K562 (cell line): Measurements from ENCODE around the gene MBOAT7. TPM values are rescaled to one million over a fixed set of nuclear protein-coding genes. Genes with fewer than 3 reads are reported as not detected.

Experiments used
- ARID1B ChIP-seq: fragments of 450-650 bp; IDR thresholded peaks from 2 replicates; pipeline ENCODE4 v1.6.1; 2016; ENCODE audit warnings: antibody characterized with exemption, mild to moderate bottlenecking, inconsistent platforms
- BCL6 ChIP-seq: fragments of 250-450 bp; sonication (Bioruptor Pico); IDR thresholded peaks from 2 replicates; pipeline ENCODE4 v1.4.0; 2020
- BRD9 ChIP-seq: fragments of 450-650 bp; IDR thresholded peaks from 2 replicates; pipeline ENCODE4 v1.6.1; 2018; ENCODE audit warnings: low read depth; ENCODE audit not compliant: partially characterized antibody
- CREBBP ChIP-seq: IDR thresholded peaks from one replicate; pipeline ENCODE4 v1.6.1; 2012; ENCODE audit warnings: low read depth, mild to moderate bottlenecking, control low read depth, inconsistent platforms, low read length
- ELF4 ChIP-seq: fragments of 450-650 bp; formaldehyde crosslinking; IDR thresholded peaks from 2 replicates; pipeline ENCODE4 v1.4.0; 2022; ENCODE audit warnings: missing genetic modification characterization
- FOXK2 ChIP-seq, 2 experiments: fragments of 450-650 bp; IDR thresholded peaks in 1 of 2; conservative IDR thresholded peaks in 1 of 2; 2 replicates each; pipeline ENCODE4 v1.6.1; 2016; ENCODE audit warnings: low read depth in 2 of 2, mild to moderate bottlenecking in 1 of 2
- HDAC3 ChIP-seq: fragments of 450-650 bp; IDR thresholded peaks from 2 replicates; pipeline ENCODE4 v1.6.1; 2018; ENCODE audit warnings: borderline replicate concordance, mild to moderate bottlenecking, moderate library complexity; ENCODE audit not compliant: partially characterized antibody
- KDM2B ChIP-seq: fragments of 250-450 bp; sonication (Bioruptor Pico); IDR thresholded peaks from 2 replicates; pipeline ENCODE4 v1.8.0; 2021; ENCODE audit warnings: mild to moderate bottlenecking, moderate library complexity
- MXI1 ChIP-seq: IDR thresholded peaks from 2 replicates; pipeline ENCODE4 v1.6.1; 2011; ENCODE audit warnings: low read depth, mild to moderate bottlenecking, improper control_type of control experiment, low read length
- MYC ChIP-seq, 2 experiments: fragments of 250-450 bp in 1 of 2; sonication (Bioruptor Pico) in 1 of 2; IDR thresholded peaks; 2 replicates each; pipeline versions ENCODE4 v1.5.1 to v1.6.1; 2012 to 2021; ENCODE audit warnings: low read depth in 2 of 2, borderline replicate concordance in 1 of 2, improper control_type of control experiment in 1 of 2, low read length in 1 of 2, mild to moderate bottlenecking in 1 of 2, moderate library complexity in 1 of 2
- NCOR1 ChIP-seq: fragments of 450-650 bp; IDR thresholded peaks from 2 replicates; pipeline ENCODE4 v1.6.1; 2016; ENCODE audit warnings: mild to moderate bottlenecking, moderate library complexity
- NR1H2 ChIP-seq: sonication (generic); formaldehyde crosslinking; IDR thresholded peaks from 2 replicates; pipeline ENCODE4 v1.4.0; 2020; ENCODE audit warnings: mild to moderate bottlenecking, missing genetic modification reagents
- NR3C1 ChIP-seq: sonication (generic); formaldehyde crosslinking; IDR thresholded peaks from 2 replicates; pipeline ENCODE4 v1.8.1; 2022; ENCODE audit warnings: missing genetic modification reagents
- PCBP2 ChIP-seq: fragments of 200-400 bp; formaldehyde crosslinking; IDR thresholded peaks from 2 replicates; pipeline ENCODE4 v1.6.1; 2018; ENCODE audit warnings: low read length, low read depth, mild to moderate bottlenecking, moderate library complexity; ENCODE audit not compliant: poor library complexity, severe bottlenecking
- RAD51 ChIP-seq: fragments of 450-650 bp; IDR thresholded peaks from 2 replicates; pipeline ENCODE4 v1.7.1; 2016; ENCODE audit warnings: low read depth, mild to moderate bottlenecking, borderline replicate concordance
- RBBP5 ChIP-seq: fragments of 200-600 bp; sonication (generic); IDR thresholded peaks from 2 replicates; pipeline ENCODE4 v1.6.1; 2012; ENCODE audit warnings: borderline replicate concordance, mild to moderate bottlenecking, low read length, control low read depth, inconsistent platforms; ENCODE audit not compliant: insufficient read depth, poor library complexity, severe bottlenecking
- SMAD1 ChIP-seq: fragments of 150-350 bp; IDR thresholded peaks from 2 replicates; pipeline ENCODE4 v1.6.1; 2014; ENCODE audit warnings: low read length, low read depth; ENCODE audit not compliant: partially characterized antibody
- STAT5A ChIP-seq: IDR thresholded peaks from 2 replicates; pipeline ENCODE4 v1.6.1; 2012; ENCODE audit warnings: low read length, inconsistent platforms, borderline replicate concordance
- U2AF1 ChIP-seq: fragments of 200-400 bp; formaldehyde crosslinking; optimal IDR thresholded peaks from 2 replicates; pipeline ENCODE3; 2017; ENCODE audit warnings: mild to moderate bottlenecking, low read depth, low read length, moderate library complexity
- ZBTB8A ChIP-seq: fragments of 450-650 bp; IDR thresholded peaks from 2 replicates; pipeline ENCODE4 v1.6.1; 2018; ENCODE audit warnings: mild to moderate bottlenecking, moderate library complexity; ENCODE audit not compliant: partially characterized antibody
- ZNF586 ChIP-seq: fragments of 450-650 bp; formaldehyde crosslinking; conservative IDR thresholded peaks from 2 replicates; pipeline ENCODE4 v1.4.0; 2020; ENCODE audit warnings: mild to moderate bottlenecking, moderate library complexity
- polyA plus RNA-seq, 8 experiments: library from polyadenylated mRNA; depleted of rRNA in 4 of 8; stranded (reverse) in 5 of 8; unstranded in 3 of 8; fragments of >200 nt; fragmentation: Nextera tagmentation in 2 of 8; fragmentation: Illumina TruSeq in 1 of 8; extraction: Ambion mirVana in 2 of 8; extraction: Trizol in 1 of 8; gene quantifications; 2 replicates each; pipeline versions ENCODE4 v1.2.1 to v1.2.3, GENCODE V29; 2011 to 2014; ENCODE audit warnings: inconsistent platforms in 1 of 8, missing spikeins in 1 of 8
- total RNA-seq, 7 experiments: library from RNA; depleted of rRNA in 6 of 7; stranded (reverse); fragments of >200 nt in 6 of 7; fragmentation: Illumina TruSeq in 2 of 7; extraction: Trizol in 2 of 7; gene quantifications; 2 replicates each; pipeline versions ENCODE4 v1.2.1 to v1.2.3, GENCODE V29; 2011 to 2021; ENCODE audit warnings: low replicate concordance in 1 of 7
- TF ChIP-seq, protein P1 (sequence below): sonication (generic); formaldehyde crosslinking; IDR thresholded peaks from 2 replicates; pipeline ENCODE4 v1.8.1; 2023; ENCODE audit warnings: mild to moderate bottlenecking, missing genetic modification reagents, moderate library complexity
- TF ChIP-seq, protein P2 (sequence below), 2 experiments: fragments of 450-650 bp; IDR thresholded peaks; 2 replicates each; pipeline ENCODE4 v1.6.1; 2018; ENCODE audit warnings: mild to moderate bottlenecking in 2 of 2, low read depth in 1 of 2; ENCODE audit not compliant: partially characterized antibody in 2 of 2

MBOAT7 gene
- total and polyA plus RNA-seq, 9 of the 15 experiments (the other 6 are each of a cell fraction or from before 2014, with no cell fraction given): 1.4 to 153 (median 56.1) TPM

DNA sequence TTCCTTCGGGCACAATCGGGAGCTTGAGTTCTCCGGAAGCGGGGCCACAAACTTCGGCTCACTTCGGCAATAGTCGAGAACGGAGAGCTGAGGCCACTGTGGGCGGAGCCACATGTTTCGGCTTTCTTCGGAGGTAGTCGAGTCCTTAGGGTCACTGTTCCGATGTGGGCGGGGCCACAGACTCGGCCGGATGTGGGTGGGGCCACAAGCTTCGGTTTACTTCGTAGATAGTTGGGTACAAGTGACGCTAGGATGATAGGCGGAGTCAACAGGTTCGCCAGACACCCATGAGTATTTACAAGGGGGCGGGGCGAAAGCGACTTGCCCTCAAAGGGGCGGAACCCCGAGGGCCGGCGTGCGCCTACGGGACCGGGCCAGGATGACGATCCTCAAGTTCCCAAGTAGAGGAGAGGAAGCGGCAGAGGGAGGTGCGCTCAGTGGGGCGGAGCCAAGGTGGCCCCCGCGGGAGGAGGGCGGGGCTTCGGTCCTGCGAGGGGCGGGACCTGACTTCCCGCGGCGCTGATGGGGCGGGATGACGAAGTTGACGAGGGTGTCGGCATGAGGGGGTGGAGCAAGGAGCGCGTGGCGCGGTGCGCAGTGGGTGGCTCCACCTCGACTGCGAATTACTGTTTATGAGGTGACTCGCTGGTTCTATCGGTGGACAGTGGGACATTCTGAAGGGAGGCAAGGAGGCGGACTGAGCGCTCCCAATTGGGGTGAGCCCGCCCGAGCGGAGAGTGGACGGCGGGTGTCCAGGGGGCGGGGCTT, 539 bp upstream of the MBOAT7 start (continued):
- TF ChIP-seq MYC (IDR thresholded peaks at IDR 0.05; ENCODE audit: low read depth, low read length): peak; percentile 96
- TF ChIP-seq MYC (CRISPR knock-in tag; IDR thresholded peaks at IDR 0.05; ENCODE audit: borderline replicate concordance, low read depth): peak; percentile 87; the same call in 1 of the 2 replicates
- no peak for TF ChIP-seq STAT5A
- TF ChIP-seq ELF4 (CRISPR knock-in tag): no peak
- peak; percentile 69 for TF ChIP-seq BRD9
- TF ChIP-seq U2AF1: no peak
- peak; percentile 57; the same call in 1 of the 2 replicates for TF ChIP-seq ARID1B
- TF ChIP-seq RBBP5: no peak
- TF ChIP-seq CREBBP: no peak
- no peak for TF ChIP-seq NCOR1
- TF ChIP-seq FOXK2 (conservative IDR thresholded peaks at IDR 0.05 in 1 of 2, IDR thresholded peaks at IDR 0.05 in 1 of 2; ENCODE audit: low read depth in 2 of 2): peak; percentile 73 to 83; a peak in 3 of 4 replicates
- TF ChIP-seq NR3C1 (CRISPR knock-in tag): no peak
- TF ChIP-seq BCL6: no peak
- no peak for TF ChIP-seq KDM2B (CRISPR knock-in tag)
- TF ChIP-seq NR1H2 (CRISPR knock-in tag): no peak
- TF ChIP-seq RAD51: no peak
- TF ChIP-seq, protein P1, sequence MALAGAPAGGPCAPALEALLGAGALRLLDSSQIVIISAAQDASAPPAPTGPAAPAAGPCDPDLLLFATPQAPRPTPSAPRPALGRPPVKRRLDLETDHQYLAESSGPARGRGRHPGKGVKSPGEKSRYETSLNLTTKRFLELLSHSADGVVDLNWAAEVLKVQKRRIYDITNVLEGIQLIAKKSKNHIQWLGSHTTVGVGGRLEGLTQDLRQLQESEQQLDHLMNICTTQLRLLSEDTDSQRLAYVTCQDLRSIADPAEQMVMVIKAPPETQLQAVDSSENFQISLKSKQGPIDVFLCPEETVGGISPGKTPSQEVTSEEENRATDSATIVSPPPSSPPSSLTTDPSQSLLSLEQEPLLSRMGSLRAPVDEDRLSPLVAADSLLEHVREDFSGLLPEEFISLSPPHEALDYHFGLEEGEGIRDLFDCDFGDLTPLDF (CRISPR knock-in tag): no peak
- TF ChIP-seq, protein P2, sequence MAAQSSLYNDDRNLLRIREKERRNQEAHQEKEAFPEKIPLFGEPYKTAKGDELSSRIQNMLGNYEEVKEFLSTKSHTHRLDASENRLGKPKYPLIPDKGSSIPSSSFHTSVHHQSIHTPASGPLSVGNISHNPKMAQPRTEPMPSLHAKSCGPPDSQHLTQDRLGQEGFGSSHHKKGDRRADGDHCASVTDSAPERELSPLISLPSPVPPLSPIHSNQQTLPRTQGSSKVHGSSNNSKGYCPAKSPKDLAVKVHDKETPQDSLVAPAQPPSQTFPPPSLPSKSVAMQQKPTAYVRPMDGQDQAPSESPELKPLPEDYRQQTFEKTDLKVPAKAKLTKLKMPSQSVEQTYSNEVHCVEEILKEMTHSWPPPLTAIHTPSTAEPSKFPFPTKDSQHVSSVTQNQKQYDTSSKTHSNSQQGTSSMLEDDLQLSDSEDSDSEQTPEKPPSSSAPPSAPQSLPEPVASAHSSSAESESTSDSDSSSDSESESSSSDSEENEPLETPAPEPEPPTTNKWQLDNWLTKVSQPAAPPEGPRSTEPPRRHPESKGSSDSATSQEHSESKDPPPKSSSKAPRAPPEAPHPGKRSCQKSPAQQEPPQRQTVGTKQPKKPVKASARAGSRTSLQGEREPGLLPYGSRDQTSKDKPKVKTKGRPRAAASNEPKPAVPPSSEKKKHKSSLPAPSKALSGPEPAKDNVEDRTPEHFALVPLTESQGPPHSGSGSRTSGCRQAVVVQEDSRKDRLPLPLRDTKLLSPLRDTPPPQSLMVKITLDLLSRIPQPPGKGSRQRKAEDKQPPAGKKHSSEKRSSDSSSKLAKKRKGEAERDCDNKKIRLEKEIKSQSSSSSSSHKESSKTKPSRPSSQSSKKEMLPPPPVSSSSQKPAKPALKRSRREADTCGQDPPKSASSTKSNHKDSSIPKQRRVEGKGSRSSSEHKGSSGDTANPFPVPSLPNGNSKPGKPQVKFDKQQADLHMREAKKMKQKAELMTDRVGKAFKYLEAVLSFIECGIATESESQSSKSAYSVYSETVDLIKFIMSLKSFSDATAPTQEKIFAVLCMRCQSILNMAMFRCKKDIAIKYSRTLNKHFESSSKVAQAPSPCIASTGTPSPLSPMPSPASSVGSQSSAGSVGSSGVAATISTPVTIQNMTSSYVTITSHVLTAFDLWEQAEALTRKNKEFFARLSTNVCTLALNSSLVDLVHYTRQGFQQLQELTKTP (IDR thresholded peaks at IDR 0.05; ENCODE audit: low read depth in 1 of 2, partially characterized antibody in 2 of 2): peak in 1 of 2 experiments; percentile 47
- peak; percentile 13 for TF ChIP-seq SMAD1
- no peak for TF ChIP-seq ZBTB8A
- no peak for TF ChIP-seq PCBP2
- no peak for TF ChIP-seq HDAC3
- TF ChIP-seq ZNF586: no peak
- TF ChIP-seq MXI1: no peak; the same call in 1 of the 2 replicates
